ENCODE results near the gene LYPLA2. TPM values are rescaled to one million over a fixed set of nuclear protein-coding genes. Genes with fewer than 3 reads are reported as not detected.

The LYPLA2 gene
- total and polyA plus RNA-seq, 2 of the 8 experiments (the other 6 are each of a cell fraction or from before 2014, with no cell fraction given) = 138 to 211 TPM

- TF ChIP-seq CHD7 (IDR thresholded peaks at IDR 0.05; ENCODE audit: insufficient replicate concordance, low read length) = no peak
- TF ChIP-seq HDAC2 (IDR thresholded peaks at IDR 0.05; ENCODE audit: borderline replicate concordance in 1 of 2, low read depth in 2 of 2, low read length in 2 of 2) = no peak
- no peak for TF ChIP-seq SP4 (IDR thresholded peaks at IDR 0.05; ENCODE audit: low read length)
- TF ChIP-seq CHD1 (IDR thresholded peaks at IDR 0.05; ENCODE audit: low read depth, low read length) = no peak
- TF ChIP-seq ATF2 (IDR thresholded peaks at IDR 0.05; ENCODE audit: low read length) = no peak
- TF ChIP-seq GABPA (IDR thresholded peaks at IDR 0.05; ENCODE audit: borderline replicate concordance, insufficient read depth, low read length) = no peak
- no peak for TF ChIP-seq SP1 (IDR thresholded peaks at IDR 0.05; ENCODE audit: low read depth, low read length)
- no peak for TF ChIP-seq ZNF274 (IDR thresholded peaks at IDR 0.05; ENCODE audit: borderline replicate concordance, extremely low read depth, low read length)
- TF ChIP-seq CBX5 (IDR thresholded peaks at IDR 0.05; ENCODE audit: low read depth, low read length) = no peak
- TF ChIP-seq SRF (IDR thresholded peaks at IDR 0.05; ENCODE audit: low read depth, low read length) = no peak
- TF ChIP-seq BACH1 (IDR thresholded peaks at IDR 0.05; ENCODE audit: low read length) = no peak
Observed at GRCh38 chr1:23759277-23759676, 31.7 kb upstream of the LYPLA2 start (continued).

Data from H1 (cell line).